Hepatocyte (in vitro differentiated cells): ENCODE results near the gene ARMCX1. TPM values are rescaled to one million over a fixed set of nuclear protein-coding genes. Genes with fewer than 3 reads are reported as not detected.

Experiments used
- DNase-seq: peaks from one replicate; pipeline ENCODE4 v3.0.0-alpha.2; 2016; ENCODE audit warnings: low spot score
- H2AFZ ChIP-seq: fragments of 200-600 bp; sonication (generic); 2 replicates; pipeline ENCODE4 v1.6.0; 2016; ENCODE audit warnings: antibody characterized with exemption, mild to moderate bottlenecking
- H3K27ac ChIP-seq: fragments of 200-600 bp; sonication (generic); 2 replicates; pipeline ENCODE4 v1.5.1; 2016; ENCODE audit warnings: mild to moderate bottlenecking
- H3K27me3 ChIP-seq: fragments of 200-600 bp; sonication (generic); 2 replicates; pipeline ENCODE4 v1.6.1; 2016
- H3K36me3 ChIP-seq: fragments of 200-600 bp; sonication (generic); replicated peaks from 2 replicates; pipeline ENCODE4 v1.5.1; 2016; ENCODE audit warnings: low read depth; ENCODE audit not compliant: insufficient read depth
- H3K4me1 ChIP-seq: fragments of 200-600 bp; sonication (generic); 2 replicates; pipeline ENCODE4 v1.5.1; 2016; ENCODE audit warnings: mild to moderate bottlenecking, moderate library complexity; ENCODE audit not compliant: insufficient read depth
- H3K4me2 ChIP-seq: fragments of 200-600 bp; sonication (generic); 2 replicates; pipeline ENCODE4 v1.6.0; 2016
- H3K4me3 ChIP-seq: fragments of 200-600 bp; sonication (generic); 2 replicates; pipeline ENCODE4 v1.5.1; 2016; ENCODE audit warnings: mild to moderate bottlenecking
- H3K79me2 ChIP-seq: fragments of 200-600 bp; sonication (generic); 2 replicates; pipeline ENCODE4 v1.6.0; 2017; ENCODE audit warnings: mild to moderate bottlenecking
- H3K9me2 ChIP-seq: fragments of 200-600 bp; sonication (generic); replicated peaks from 2 replicates; pipeline ENCODE4 v1.6.0; 2017; ENCODE audit warnings: mild to moderate bottlenecking; ENCODE audit not compliant: insufficient read depth
- H3K9me3 ChIP-seq: fragments of 200-600 bp; sonication (generic); 2 replicates; pipeline ENCODE4 v1.5.1; 2016; ENCODE audit warnings: low read depth, mild to moderate bottlenecking
- H4K20me1 ChIP-seq: fragments of 200-600 bp; sonication (generic); 2 replicates; pipeline ENCODE4 v1.6.0; 2016; ENCODE audit warnings: mild to moderate bottlenecking; ENCODE audit not compliant: insufficient read depth, poor library complexity, severe bottlenecking
- EZH2phosphoT487 ChIP-seq: fragments of 200-600 bp; sonication (generic); IDR thresholded peaks from one replicate; pipeline ENCODE4 v1.6.1; 2018; ENCODE audit warnings: antibody characterized with exemption, mild to moderate bottlenecking, low read depth, moderate library complexity; ENCODE audit not compliant: unreplicated experiment, severe bottlenecking
- WGBS: methylation state at CpG from one replicate; pipeline ENCODE4 v1.1.6; 2016; ENCODE audit warnings: low lambda C conversion rate; ENCODE audit errors: missing lambda C conversion rate; 5-methylcytosine and 5-hydroxymethylcytosine counted together
- polyA plus RNA-seq: library from polyadenylated mRNA; unstranded; fragments of >200 nt; fragmentation: Nextera tagmentation; extraction: Ambion mirVana; gene quantifications from 2 replicates; pipeline ENCODE4 v1.2.1, GENCODE V29; 2016
- total RNA-seq: library from RNA; depleted of rRNA; stranded (reverse); fragments of >200 nt; gene quantifications from 2 replicates; pipeline ENCODE4 v1.2.3, GENCODE V29; 2014

ARMCX1 gene
- total and polyA plus RNA-seq, 2 experiments from 2014 or later = 35.2 to 62.4 TPM

GRCh38 chrX:101602077-101602476 is 51.7 kb downstream of the ARMCX1 start:
- H3K9me2 ChIP-seq = no peaks in the 10 kb centered on the region
- TF ChIP-seq EZH2phosphoT487 = no peak
- H3K9me3 ChIP-seq = no peaks in the 10 kb centered on the region
- H3K79me2 ChIP-seq = no peaks in the 10 kb centered on the region
- peak overlapping the region; percentile 40 for H3K27ac ChIP-seq
- no peaks in the 10 kb centered on the region for H3K4me1 ChIP-seq
- H4K20me1 ChIP-seq = no peaks in the 10 kb centered on the region
- no peak overlapping the region for H3K4me2 ChIP-seq
- no peak overlapping the region for H3K4me3 ChIP-seq
- no peaks in the 10 kb centered on the region for H3K27me3 ChIP-seq
- H3K36me3 ChIP-seq = no peaks in the 10 kb centered on the region
- H2AFZ ChIP-seq = no peak overlapping the region
- DNase-seq = no peak
- 71% methylated on average over 6 of the region's 7 CpGs for WGBS

Other genes starting within 250 kb of the ARMCX1 start
- 8.8 and 10.2 TPM in 2 replicates for gene TIMM8A, start 201.8 kb upstream of the ARMCX1 start, total RNA-seq
- 13.0 and 16.5 TPM in 2 replicates for gene TIMM8A, start 201.8 kb upstream of the ARMCX1 start, polyA plus RNA-seq
- 0.70 and 0.96 TPM in 2 replicates for gene BTK, start 164.4 kb upstream of the ARMCX1 start, total RNA-seq
- 0.62 and 1.4 TPM in 2 replicates for gene BTK, start 164.4 kb upstream of the ARMCX1 start, polyA plus RNA-seq
- 2,118 and 2,358 TPM in 2 replicates for gene RPL36A, start 159.5 kb upstream of the ARMCX1 start, total RNA-seq
- 245 and 263 TPM in 2 replicates for gene RPL36A, start 159.5 kb upstream of the ARMCX1 start, polyA plus RNA-seq
- 134 and 147 TPM in 2 replicates for gene GLA, start 142.6 kb upstream of the ARMCX1 start, total RNA-seq
- gene GLA, start 142.6 kb upstream of the ARMCX1 start, polyA plus RNA-seq = 86.4 and 96.5 TPM in 2 replicates
- 74.4 and 76.0 TPM in 2 replicates for gene HNRNPH2, start 142.3 kb upstream of the ARMCX1 start, total RNA-seq
- gene HNRNPH2, start 142.3 kb upstream of the ARMCX1 start, polyA plus RNA-seq = 103 and 112 TPM in 2 replicates
- gene ARMCX4, start 65.1 kb upstream of the ARMCX1 start, total RNA-seq = 5.0 and 8.3 TPM in 2 replicates
- gene ARMCX4, start 65.1 kb upstream of the ARMCX1 start, polyA plus RNA-seq = 5.2 and 6.2 TPM in 2 replicates
- 44.0 and 65.3 TPM in 2 replicates for gene ARMCX6, start 67.5 kb downstream of the ARMCX1 start, total RNA-seq
- gene ARMCX6, start 67.5 kb downstream of the ARMCX1 start, polyA plus RNA-seq = 70.2 and 70.7 TPM in 2 replicates
- gene ARMCX3, start 72.6 kb downstream of the ARMCX1 start, total RNA-seq = 97.6 and 102 TPM in 2 replicates
- gene ARMCX3, start 72.6 kb downstream of the ARMCX1 start, polyA plus RNA-seq = 99.5 and 112 TPM in 2 replicates
- gene ARMCX2, start 109.3 kb downstream of the ARMCX1 start, total RNA-seq = 63.9 and 64.5 TPM in 2 replicates
- 13.3 and 19.0 TPM in 2 replicates for gene ARMCX2, start 109.3 kb downstream of the ARMCX1 start, polyA plus RNA-seq